HG03521 (cell line): ENCODE data around the gene PLCL2.
"Not testable (repeated sequence)": the region's sequence is repeated elsewhere in the genome, so short reads cannot be mapped to it uniquely, and the experiment has no call there.

Experiments used
- ATAC-seq: cut with Tn5 transposase; IDR thresholded peaks from one replicate; pipeline ENCODE4 v1.9.1; 2021; ENCODE audit warnings: mild to moderate bottlenecking, moderate library complexity; ENCODE audit not compliant: unreplicated experiment

PLCL2 gene

GRCh38 chr3:17065881-17066280 lies 181.1 kb downstream of the PLCL2 start:
- ATAC-seq, result no peak

DNA sequence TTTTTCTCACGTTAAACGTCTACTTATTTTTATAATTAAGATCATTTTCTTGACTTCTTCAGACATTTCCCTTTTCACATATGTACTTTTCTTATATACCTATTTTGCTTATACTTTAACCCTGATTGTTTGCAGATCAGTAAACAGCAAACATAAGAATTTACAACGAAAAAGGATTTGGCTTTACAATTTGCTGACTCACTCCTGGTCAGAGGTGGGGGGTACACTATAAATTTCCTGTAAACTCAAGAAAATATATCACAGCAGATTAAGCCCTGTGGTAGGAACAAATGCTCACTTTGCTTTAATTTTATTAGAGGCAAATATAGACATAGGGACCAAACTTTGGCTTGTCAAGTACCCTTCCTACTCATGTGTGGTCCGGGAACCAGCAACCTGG lies 185.0 kb downstream of the PLCL2 start:
- no peak for ATAC-seq

DNA sequence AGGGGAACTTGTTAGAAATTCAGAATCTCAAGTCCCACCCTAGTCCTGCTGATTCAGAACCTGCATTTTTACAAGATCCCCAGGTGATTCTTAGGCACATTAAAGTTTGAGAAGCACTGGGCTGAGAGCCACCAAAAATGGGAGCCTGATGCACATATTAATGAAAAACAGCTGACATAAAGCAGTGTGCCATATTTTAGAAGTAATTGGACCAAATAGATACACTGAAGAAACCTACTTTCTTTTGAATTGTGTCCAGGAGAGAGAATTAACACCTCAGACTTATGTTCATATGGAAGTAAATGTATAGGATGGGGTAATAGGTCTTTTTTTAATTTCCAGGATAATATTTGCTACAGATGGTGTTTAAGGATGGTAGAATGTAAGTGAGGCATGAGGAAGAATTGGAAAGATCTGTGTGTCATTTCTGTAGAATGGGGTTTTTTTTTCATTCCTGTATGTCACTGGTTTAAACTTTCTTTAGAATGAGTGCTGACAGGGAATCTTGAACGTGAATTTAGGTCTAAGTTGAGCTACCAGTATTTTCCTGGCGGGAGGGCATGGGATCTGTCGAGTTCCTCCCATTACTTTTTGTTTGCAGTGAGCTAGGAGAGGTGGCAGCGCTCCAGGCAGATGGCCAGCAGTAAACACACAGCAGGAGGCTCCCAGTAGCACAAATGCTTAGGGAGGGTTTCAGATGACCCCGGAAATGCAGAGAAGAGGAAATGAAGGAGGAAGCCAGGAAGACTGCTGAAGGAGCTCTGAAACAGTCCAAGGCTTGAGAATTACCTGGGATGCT lies 185.6 kb downstream of the PLCL2 start:
- no peak for ATAC-seq

- ATAC-seq, result no peak
Measured at GRCh38 chr3:17074559-17074958, 189.8 kb downstream of the PLCL2 start.

- no peak for ATAC-seq
Measured at GRCh38 chr3:17075358-17075757, 190.6 kb downstream of the PLCL2 start.

- no peak for ATAC-seq
Measured at GRCh38 chr3:17075907-17076306, 191.2 kb downstream of the PLCL2 start.

DNA sequence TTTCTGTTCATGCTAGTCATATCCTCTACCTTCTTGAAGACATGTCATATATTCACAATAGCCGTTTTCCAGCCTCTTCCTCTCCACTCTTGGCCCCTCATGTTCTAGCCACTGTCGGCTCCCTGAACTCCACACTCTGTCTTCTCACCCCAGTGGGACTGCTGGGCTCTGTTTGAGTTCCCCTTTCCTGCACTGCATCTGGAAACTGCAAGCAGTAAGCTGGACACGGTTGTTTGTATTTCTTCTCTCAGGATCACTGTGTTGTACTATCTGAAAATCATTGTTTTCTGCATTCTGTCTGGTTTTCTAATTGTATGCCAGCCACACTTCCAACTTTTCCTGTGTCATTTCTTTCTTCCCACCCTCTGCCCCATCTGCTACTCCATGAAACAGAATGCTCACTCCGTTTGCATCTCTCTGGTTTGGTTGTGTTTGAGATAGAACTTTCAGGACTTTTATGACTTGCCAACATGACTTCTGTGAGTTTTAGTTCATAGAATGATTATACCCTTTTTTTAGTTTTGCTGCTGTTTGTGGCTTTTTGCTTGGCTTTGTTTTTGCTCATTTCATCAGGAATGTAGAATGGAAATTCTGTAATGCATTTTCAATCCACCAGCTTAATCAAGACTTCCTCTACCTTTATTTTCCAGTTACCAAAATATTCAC lies 192.3 kb downstream of the PLCL2 start:
- no peak for ATAC-seq

GRCh38 chr3:17077606-17078005 lies 192.9 kb downstream of the PLCL2 start:
- ATAC-seq, result no peak

DNA sequence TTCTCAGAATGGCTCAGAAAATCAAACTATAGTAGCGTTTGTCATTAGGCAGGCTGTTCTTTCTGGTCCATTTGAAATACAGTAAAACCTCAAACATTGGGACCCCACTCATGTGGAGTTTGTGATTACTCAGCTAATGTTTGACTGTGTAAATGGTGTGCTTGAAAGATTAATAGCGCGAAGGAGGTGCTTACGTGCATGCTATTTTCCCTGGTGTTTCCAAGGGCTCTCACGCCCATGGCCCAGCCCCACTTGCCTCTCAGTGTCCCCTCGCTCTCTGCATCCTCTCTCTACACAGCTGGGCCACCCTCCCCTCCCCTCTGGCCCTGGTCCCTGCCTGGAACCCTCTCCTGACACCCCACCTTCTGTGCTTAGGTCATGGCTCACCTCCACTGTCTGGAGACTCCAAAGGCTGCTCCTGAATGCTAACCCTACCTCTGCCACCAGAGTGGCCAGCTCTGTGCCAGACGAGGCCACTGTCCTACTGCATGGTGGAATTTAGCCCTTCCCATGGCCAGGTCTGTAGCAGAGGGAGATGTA lies 194.2 kb downstream of the PLCL2 start:
- ATAC-seq, result no peak

GRCh38 chr3:17079933-17080332 lies 195.2 kb downstream of the PLCL2 start:
- no peak for ATAC-seq

DNA sequence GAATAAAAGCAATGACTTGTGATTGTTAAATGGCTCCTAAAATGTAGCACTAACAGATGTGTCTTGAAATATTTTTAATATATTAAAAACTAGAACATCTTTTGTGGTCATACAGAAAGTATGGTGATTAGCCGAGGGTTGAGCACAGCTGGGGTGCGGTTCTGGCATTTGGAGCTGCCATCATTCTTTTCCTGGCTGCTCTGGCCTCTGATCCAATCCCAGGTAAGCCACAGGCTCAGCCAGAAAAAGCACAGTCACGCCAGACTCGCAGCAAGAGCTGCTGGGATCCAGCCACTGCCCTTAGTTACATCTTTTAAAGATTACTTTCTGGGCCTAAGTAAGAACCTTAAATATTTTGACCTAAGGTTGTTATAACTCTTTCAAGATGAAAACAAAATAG lies 196.8 kb downstream of the PLCL2 start:
- no peak for ATAC-seq

- ATAC-seq, result no peak
Measured at GRCh38 chr3:17087509-17087908, 202.8 kb downstream of the PLCL2 start.

GRCh38 chr3:17088017-17088416 lies 203.3 kb downstream of the PLCL2 start:
- no peak for ATAC-seq

DNA sequence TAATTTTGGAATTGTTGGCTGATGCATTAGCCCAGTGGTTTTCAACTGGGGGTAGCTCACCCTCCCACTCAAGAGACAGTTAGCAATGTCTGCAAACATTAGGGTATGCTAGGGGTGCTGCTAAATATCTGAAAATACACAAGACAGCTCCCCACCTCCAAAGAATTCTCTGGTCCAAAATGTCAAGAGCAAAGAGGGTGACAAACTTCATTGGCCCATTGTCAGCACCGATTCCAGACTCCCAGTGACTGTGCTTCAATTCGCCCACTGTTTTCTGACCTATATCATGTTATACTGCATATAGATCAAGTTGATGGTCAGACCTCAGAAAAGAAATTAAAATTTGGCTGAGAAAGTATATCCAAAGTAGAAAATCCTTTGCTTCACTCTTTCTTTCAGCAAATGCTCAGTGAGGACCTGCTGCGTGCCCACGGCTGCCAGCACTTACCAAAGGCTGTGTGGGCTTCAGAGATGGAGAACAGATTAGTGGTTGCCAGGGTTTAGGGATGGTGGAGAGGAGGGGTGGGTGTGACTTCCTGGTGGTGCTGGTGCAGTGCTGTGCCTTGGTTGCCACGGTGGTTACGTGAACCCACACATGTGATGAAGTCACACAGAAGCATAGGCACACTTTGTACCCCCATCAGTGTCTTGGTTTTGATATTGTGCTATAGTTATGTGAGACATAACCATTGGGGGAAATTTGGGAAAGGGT lies 204.0 kb downstream of the PLCL2 start:
- no peak for ATAC-seq

GRCh38 chr3:17089314-17089700 lies 204.6 kb downstream of the PLCL2 start:
- ATAC-seq, result no peak

DNA sequence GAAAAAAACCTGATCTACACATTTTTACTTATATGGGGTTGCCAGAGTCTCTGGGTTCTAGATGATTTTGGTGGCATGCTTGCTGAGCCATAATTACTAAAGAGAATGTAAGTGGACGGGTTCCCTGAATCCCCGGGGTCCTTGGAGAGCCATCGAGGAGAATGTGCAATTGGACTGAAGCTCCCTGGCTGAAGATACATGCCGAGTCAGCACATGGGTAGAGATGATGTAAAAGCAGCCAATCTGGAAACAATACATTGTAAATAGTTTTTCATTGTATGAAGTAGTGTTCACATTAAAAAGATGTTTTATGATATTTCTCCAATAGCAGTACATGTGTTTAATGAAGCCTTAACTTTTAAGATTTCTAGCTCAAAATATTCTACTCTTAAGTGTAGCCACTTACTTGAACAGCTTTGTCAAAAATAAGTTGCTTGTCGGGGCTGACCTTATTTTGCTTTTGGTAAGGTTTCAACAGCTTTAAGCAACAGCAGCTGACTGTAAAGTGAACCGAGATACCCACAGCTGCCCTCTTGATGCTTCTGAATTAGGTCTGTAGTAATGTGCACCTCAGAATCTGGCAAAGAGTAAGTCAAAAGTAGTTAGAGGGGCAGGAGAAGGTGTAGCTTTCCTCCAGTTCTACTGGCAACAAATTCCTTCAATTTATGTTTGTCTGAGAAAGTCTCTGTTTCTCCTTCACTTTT lies 205.7 kb downstream of the PLCL2 start:
- no peak for ATAC-seq

GRCh38 chr3:17091910-17092582 lies 207.3 kb downstream of the PLCL2 start:
- no peak for ATAC-seq

GRCh38 chr3:17092583-17092933 lies 207.8 kb downstream of the PLCL2 start:
- ATAC-seq, result no peak

- ATAC-seq, result no peak
Measured at GRCh38 chr3:17094551-17094950, 209.8 kb downstream of the PLCL2 start.

GRCh38 chr3:17103579-17103978 lies 218.8 kb downstream of the PLCL2 start:
- no peak for ATAC-seq

DNA sequence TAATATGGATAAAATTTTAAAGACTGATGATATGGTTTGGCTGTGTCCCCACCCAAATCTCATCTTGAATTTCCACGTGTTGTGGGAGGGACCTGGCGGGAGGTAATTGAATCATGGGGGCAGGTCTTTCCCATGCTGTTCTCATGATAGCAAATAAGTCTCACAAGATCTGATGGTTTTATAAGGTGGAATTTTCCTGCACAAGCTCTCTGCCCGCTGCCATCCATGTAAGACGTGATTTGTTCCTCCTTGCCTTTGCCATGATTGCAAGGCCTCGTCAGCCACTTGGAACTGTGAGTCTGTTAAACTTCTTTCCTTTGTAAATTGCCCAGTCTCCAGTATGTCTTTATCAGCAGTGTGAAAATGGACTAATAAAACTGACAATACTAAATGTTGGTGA lies 222.0 kb downstream of the PLCL2 start:
- not testable (repeated sequence) for ATAC-seq
